ENCODE results near the gene STMP1. TPM values are rescaled to one million over a fixed set of nuclear protein-coding genes. Genes with fewer than 3 reads are reported as not detected.

The STMP1 gene
- total RNA-seq, 1 experiment from 2014 or later, result 38.4 TPM

- Histone ChIP-seq H3K9me3 (ENCODE audit: control insufficient read depth, low read depth, low read length) (no peaks in the 10 kb centered on the region), H3K27me3 (ENCODE audit: insufficient read depth, low read length) (no peaks in the 10 kb centered on the region), H3K23ac (ENCODE audit: insufficient read length, low read depth, low read length) (no peak overlapping the region), H3K79me2 (ENCODE audit: insufficient read depth, low read length) (no peaks in the 10 kb centered on the region), H2BK5ac (ENCODE audit: insufficient read length, low read length) (no peak overlapping the region), H4K91ac (ENCODE audit: insufficient read length, low read depth, low read length) (no peak overlapping the region), H3K56ac (ENCODE audit: insufficient read length, low read depth, low read length) (no peak overlapping the region), H2BK120ac (ENCODE audit: low read depth, low read length, poor library complexity, severe bottlenecking) (no peak overlapping the region), H3K14ac (ENCODE audit: insufficient read depth, low read length) (no peak overlapping the region), H2BK15ac (ENCODE audit: low read depth, low read length) (no peak overlapping the region), H4K20me1 (ENCODE audit: control insufficient read depth, insufficient read depth, insufficient read length) (no peaks in the 10 kb centered on the region), H3K23me2 (ENCODE audit: insufficient read length, low read depth, low read length, poor library complexity, severe bottlenecking) (no peaks in the 10 kb centered on the region), H2BK20ac (ENCODE audit: low read depth, low read length, poor library complexity, severe bottlenecking) (no peak overlapping the region), H3K79me1 (ENCODE audit: insufficient read depth, low read depth, low read length, poor library complexity, severe bottlenecking) (no peaks in the 10 kb centered on the region), H2AK5ac (ENCODE audit: insufficient read length, low read length) (no peak overlapping the region), H3K18ac (ENCODE audit: insufficient read length, low read depth, low read length) (no peak overlapping the region), H3K4me2 (ENCODE audit: insufficient read depth, insufficient read length, low read length) (no peak overlapping the region), H3K27ac (ENCODE audit: insufficient read length, low read depth, low read length) (no peak overlapping the region), H2BK12ac (ENCODE audit: insufficient read length, low read depth, low read length) (no peak overlapping the region), H2AFZ (ENCODE audit: low read length) (no peak overlapping the region), H4K8ac (replicated peaks; ENCODE audit: insufficient read length, low read depth, low read length) (no peak overlapping the region), H3T11ph (ENCODE audit: low read length) (no peak overlapping the region), H3K4me1 (ENCODE audit: insufficient read depth, low read length) (no peaks in the 10 kb centered on the region), H4K5ac (ENCODE audit: insufficient read length, low read depth, low read length) (no peak overlapping the region), H3K9ac (ENCODE audit: extremely low read depth, insufficient read length, low read length) (no peak overlapping the region), H3K4ac (ENCODE audit: low read depth, low read length) (no peak overlapping the region)
- Mint-ChIP-seq H3K36me3 (ENCODE audit: insufficient read depth in 1 of 3, low read depth in 3 of 3) (peaks cover 39 to 77% (median 71%) of the 10 kb centered on the region in 3 experiments; a peak in 6 of 7 replicates), H3K27ac (no peak overlapping the region), H3K27me3 (ENCODE audit: low read depth) (no peaks in the 10 kb centered on the region), H3K4me1 (no peaks in the 10 kb centered on the region), H3K9me3 (no peaks in the 10 kb centered on the region), H3K4me3 (no peak overlapping the region)
- DNase-seq, result no peak
- WGBS (ENCODE audit: extremely low coverage, insufficient read length, low lambda C conversion rate), result no CpG with 5 or more reads among the region's 2 CpGs
- no peak for TF ChIP-seq CTCF (conservative IDR thresholded peaks at IDR 0.05)
These were observed 41.9 kb upstream of the STMP1 start for GRCh38 chr7:135620447-135620846.

Data from H9 (cell line).